Prostate gland (tissue), 2 donors: ENCODE measurements around the gene MANBA. TPM values are rescaled to one million over a fixed set of nuclear protein-coding genes. Genes with fewer than 3 reads are reported as not detected.
"Not testable (repeated sequence)": the region's sequence is repeated elsewhere in the genome, so short reads cannot be mapped to it uniquely, and the experiment has no call there.

ENCODE experiments used
- DNase-seq: peaks from one replicate; pipeline ENCODE4 v3.0.0-alpha.2; 2019; ENCODE audit warnings: low spot score
- H3K27ac ChIP-seq, 2 donors: fragments of 200-600 bp; sonication (generic); 2 replicates each; pipeline ENCODE4 v1.5.1; 2017 to 2019
- H3K27me3 ChIP-seq: fragments of 200-600 bp; sonication (generic); replicated peaks from 2 replicates; pipeline ENCODE4 v1.5.1; 2019; ENCODE audit not compliant: insufficient read depth
- H3K36me3 ChIP-seq, 2 donors: fragments of 200-600 bp; sonication (generic); 1 replicate in 1 of 2; 2 replicates in 1 of 2; pipeline versions ENCODE4 v1.5.1 to v1.8.1; 2017 to 2019
- H3K4me1 ChIP-seq: fragments of 200-600 bp; sonication (generic); replicated peaks from 2 replicates; pipeline ENCODE4 v1.5.1; 2019
- H3K4me3 ChIP-seq, 2 donors: fragments of 200-600 bp; sonication (generic); 2 replicates each; pipeline ENCODE4 v1.5.1; 2017 to 2019
- H3K9me3 ChIP-seq: fragments of 200-600 bp; sonication (generic); 2 replicates; pipeline ENCODE4 v1.5.1; 2017
- CTCF ChIP-seq, 4 experiments: fragments of 200-600 bp in 2 of 4; fragments of 450-650 bp in 2 of 4; sonication (generic) in 2 of 4; IDR thresholded peaks; 1 replicate in 3 of 4; 2 replicates in 1 of 4; pipeline ENCODE4 v1.5.1; 2016 to 2019; ENCODE audit warnings: antibody characterized with exemption in 4 of 4, mild to moderate bottlenecking in 2 of 4, moderate library complexity in 2 of 4
- POLR2A ChIP-seq: fragments of 450-650 bp; IDR thresholded peaks from one replicate; pipeline ENCODE4 v1.6.1; 2016; ENCODE audit warnings: antibody characterized with exemption, mild to moderate bottlenecking
- POLR2AphosphoS5 ChIP-seq: sonication (generic); formaldehyde crosslinking; IDR thresholded peaks from one replicate; pipeline ENCODE4 v1.6.1; 2017; ENCODE audit warnings: antibody characterized with exemption
- WGBS: methylation state at CpG from one replicate; pipeline ENCODE4 v1.1.5; 2018; 5-methylcytosine and 5-hydroxymethylcytosine counted together
- intact Hi-C: fragments of 100-400 bp; cut with DNase I; formaldehyde crosslinking; loops from one replicate; pipeline ENCODE4 v1.14.2; 2022
- total RNA-seq, 2 donors: library from RNA; depleted of rRNA; stranded (reverse); fragments of >200 nt; gene quantifications; one replicate each; pipeline ENCODE4 v1.1.0, GENCODE V29; 2016

MANBA gene
- total RNA-seq, 2 donors from 2014 or later = 29.7 to 41.6 TPM

DNA sequence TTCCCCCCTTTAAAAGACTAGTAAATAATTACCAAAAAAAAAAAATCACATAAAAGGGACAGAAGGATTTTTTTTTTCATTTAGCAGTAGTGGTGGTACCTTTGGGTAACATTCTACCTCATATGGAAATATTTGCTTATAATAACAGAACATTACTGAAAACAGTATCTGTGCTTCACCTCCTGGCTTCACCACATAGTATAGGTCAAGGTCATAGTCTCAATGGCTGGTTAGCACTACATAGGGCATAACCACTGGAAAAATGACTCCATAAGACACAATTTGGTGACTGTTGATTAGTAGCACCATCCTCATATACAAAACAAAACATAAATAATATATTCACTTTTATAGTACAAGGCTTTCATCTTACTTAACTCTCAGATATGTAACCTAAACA lies 34.7 kb downstream of the MANBA start:
- intact Hi-C loops = no loop called here
- Histone ChIP-seq H3K36me3 (no peaks in the 10 kb centered on the region), H3K9me3 (no peaks in the 10 kb centered on the region), H3K27ac (no peak overlapping the region), H3K4me1 (no peaks in the 10 kb centered on the region), H3K27me3 (no peaks in the 10 kb centered on the region), H3K4me3 (no peak overlapping the region)
- no peak for DNase-seq
- TF ChIP-seq POLR2AphosphoS5 (no peak), CTCF (IDR thresholded peaks at IDR 0.05) (no peak), POLR2A (no peak)

DNA sequence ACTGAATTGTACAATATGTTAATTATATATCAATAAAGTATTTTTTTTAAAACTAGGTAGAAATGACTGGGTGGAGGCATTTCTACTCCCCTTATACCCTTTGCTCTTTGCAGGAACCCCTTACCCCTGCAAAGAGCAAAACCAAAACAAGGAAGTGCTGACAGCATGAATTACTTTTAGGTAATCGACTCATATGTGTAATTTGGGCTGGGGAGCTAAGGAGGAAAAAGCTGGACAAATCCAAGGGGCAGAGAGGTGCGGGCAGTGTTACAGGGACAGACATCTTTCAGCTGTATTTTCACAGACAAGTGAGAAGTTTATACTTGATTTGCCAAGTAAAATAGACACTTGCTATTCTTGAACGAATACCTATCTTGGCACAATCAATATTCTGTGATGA lies 35.5 kb downstream of the MANBA start:
- no peak overlapping the region for H3K4me3 ChIP-seq
- no peaks in the 10 kb centered on the region for H3K36me3 ChIP-seq
- no peak overlapping the region for H3K27ac ChIP-seq
- no peaks in the 10 kb centered on the region for H3K27me3 ChIP-seq
- intact Hi-C loops = no loop called here
- no peak for DNase-seq
- no peak for TF ChIP-seq POLR2A
- no peak for TF ChIP-seq POLR2AphosphoS5
- TF ChIP-seq CTCF (IDR thresholded peaks at IDR 0.05) = no peak
- no peaks in the 10 kb centered on the region for H3K4me1 ChIP-seq
- no peaks in the 10 kb centered on the region for H3K9me3 ChIP-seq
- 64% methylated on average over 3 of the region's 3 CpGs for WGBS

DNA sequence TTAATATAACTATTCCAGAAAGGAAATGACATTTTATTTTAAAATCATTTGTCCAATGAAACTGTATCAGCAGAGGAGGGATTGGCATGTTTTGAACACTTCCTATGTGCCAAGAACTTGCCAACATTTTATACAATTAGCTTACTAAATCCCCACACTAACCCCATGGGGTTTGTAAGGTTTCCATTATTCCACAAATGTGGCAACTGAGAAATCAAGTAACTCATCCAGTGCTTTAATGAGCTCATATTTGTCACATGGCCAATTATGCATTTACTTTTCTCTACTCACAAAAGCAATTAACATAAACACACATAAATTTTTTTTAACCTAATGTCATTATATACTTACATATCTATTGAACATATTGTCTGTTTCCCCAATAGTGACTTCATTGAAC lies 37.3 kb downstream of the MANBA start:
- no peak for DNase-seq
- no peak for TF ChIP-seq POLR2A
- no peak for TF ChIP-seq POLR2AphosphoS5
- no peak for TF ChIP-seq CTCF (IDR thresholded peaks at IDR 0.05)
- no peak overlapping the region for H3K27ac ChIP-seq
- no peaks in the 10 kb centered on the region for H3K9me3 ChIP-seq
- intact Hi-C loops = no loop called here
- H3K4me1 ChIP-seq = no peaks in the 10 kb centered on the region
- H3K27me3 ChIP-seq = no peaks in the 10 kb centered on the region
- no peak overlapping the region for H3K4me3 ChIP-seq
- H3K36me3 ChIP-seq = no peaks in the 10 kb centered on the region

DNA sequence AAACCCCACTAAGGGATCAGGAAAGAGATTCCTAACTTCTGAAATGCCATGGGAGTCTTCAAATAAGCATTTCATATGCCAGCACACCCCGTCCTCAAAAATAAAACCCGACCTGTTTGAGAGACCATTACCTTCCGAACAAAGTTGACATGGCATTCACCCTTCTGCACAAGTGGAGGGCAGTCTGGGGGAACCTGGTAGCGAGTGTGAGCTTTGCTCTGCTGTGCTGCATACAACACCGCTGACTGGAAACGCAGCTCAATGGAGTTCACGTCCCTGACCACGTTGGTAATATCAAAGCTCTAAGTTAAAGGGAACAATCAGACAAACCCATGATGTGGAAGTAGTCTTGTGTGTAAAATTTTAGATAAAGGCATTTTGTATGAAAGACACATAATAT lies 38.0 kb downstream of the MANBA start:
- no peak overlapping the region for H3K4me3 ChIP-seq
- H3K27ac ChIP-seq = no peak overlapping the region
- intact Hi-C loops = no loop called here
- H3K27me3 ChIP-seq = no peaks in the 10 kb centered on the region
- no peaks in the 10 kb centered on the region for H3K9me3 ChIP-seq
- 94% methylated on average over 8 of the region's 8 CpGs for WGBS
- H3K4me1 ChIP-seq = no peaks in the 10 kb centered on the region
- TF ChIP-seq POLR2AphosphoS5 (no peak), CTCF (IDR thresholded peaks at IDR 0.05) (no peak), POLR2A (no peak)
- no peak for DNase-seq
- H3K36me3 ChIP-seq = no peaks in the 10 kb centered on the region

DNA sequence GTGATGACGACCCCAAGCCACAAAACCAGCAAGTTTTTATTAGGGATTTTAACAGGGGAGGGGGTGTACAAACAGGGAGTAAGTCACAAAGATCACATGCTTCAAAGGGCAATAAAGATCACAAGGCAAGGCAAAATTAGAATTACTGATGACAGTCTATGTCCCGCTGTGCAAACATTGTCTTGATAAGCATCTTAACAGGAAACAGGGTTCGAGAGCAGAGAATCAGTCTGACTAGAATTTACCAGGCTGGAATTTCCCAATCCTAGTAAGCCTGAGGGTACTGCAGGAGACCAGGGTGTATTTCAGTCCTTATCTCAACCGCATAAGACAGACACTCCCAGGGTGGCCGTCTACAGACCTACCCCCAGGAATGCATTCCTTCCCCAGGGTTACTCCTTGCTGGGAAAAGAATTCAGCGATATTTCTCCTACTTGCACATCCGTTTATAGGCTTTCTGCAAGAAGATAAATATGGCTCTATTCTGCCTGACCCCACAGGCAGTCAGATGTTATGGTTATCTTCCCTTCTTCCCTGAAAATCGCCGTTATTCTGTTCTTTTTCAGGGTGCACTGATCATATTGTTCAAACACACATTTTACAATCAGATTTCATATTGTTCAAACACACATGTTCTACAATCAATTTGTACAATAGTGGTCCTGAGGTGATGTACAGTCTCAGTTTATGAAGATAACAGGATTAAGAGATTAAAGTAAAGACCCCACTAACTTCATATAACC lies 41.8 kb downstream of the MANBA start:
- not testable (repeated sequence) for H3K4me3 ChIP-seq

More for the DNA sequence above, 41.8 kb downstream of the MANBA start:
- WGBS = 70% methylated on average over 9 of the region's 9 CpGs
- H3K27me3 ChIP-seq, H3K9me3 ChIP-seq, H3K4me1 ChIP-seq, H3K36me3 ChIP-seq, intact Hi-C loops, DNase-seq, H3K27ac ChIP-seq: not testable (repeated sequence)
